GM19438 (cell line): ENCODE data around the gene ZMIZ1.
"Not testable (repeated sequence)": the region's sequence is repeated elsewhere in the genome, so short reads cannot be mapped to it uniquely, and the experiment has no call there.

ENCODE experiments used
- ATAC-seq: cut with Tn5 transposase; IDR thresholded peaks from one replicate; pipeline ENCODE4 v1.9.1; 2021; ENCODE audit warnings: low read depth; ENCODE audit not compliant: unreplicated experiment

ZMIZ1 gene

GRCh38 chr10:79268742-79269141 is 200.0 kb downstream of the ZMIZ1 start:
- no peak for ATAC-seq

- no peak for ATAC-seq
Observed at GRCh38 chr10:79269443-79269842, 200.7 kb downstream of the ZMIZ1 start.

GRCh38 chr10:79269969-79270368 is 201.2 kb downstream of the ZMIZ1 start:
- ATAC-seq = no peak

- ATAC-seq = no peak
Observed at GRCh38 chr10:79270466-79271246, 201.9 kb downstream of the ZMIZ1 start.

- ATAC-seq = no peak
Observed at GRCh38 chr10:79272353-79272752, 203.6 kb downstream of the ZMIZ1 start.

- ATAC-seq = no peak
Observed at GRCh38 chr10:79273604-79274003, 204.8 kb downstream of the ZMIZ1 start.

GRCh38 chr10:79274279-79275104 is 205.7 kb downstream of the ZMIZ1 start:
- ATAC-seq = no peak

- ATAC-seq = no peak
Observed at GRCh38 chr10:79275105-79275430, 206.3 kb downstream of the ZMIZ1 start.

- ATAC-seq = no peak
Observed at GRCh38 chr10:79275431-79275851, 206.7 kb downstream of the ZMIZ1 start.

- ATAC-seq = no peak
Observed at GRCh38 chr10:79277579-79278269, 209.0 kb downstream of the ZMIZ1 start.

GRCh38 chr10:79279047-79279446 is 210.3 kb downstream of the ZMIZ1 start:
- not testable (repeated sequence) for ATAC-seq

GRCh38 chr10:79280956-79281355 is 212.2 kb downstream of the ZMIZ1 start:
- no peak for ATAC-seq

GRCh38 chr10:79282388-79282787 is 213.6 kb downstream of the ZMIZ1 start:
- no peak for ATAC-seq

GRCh38 chr10:79283616-79284015 is 214.8 kb downstream of the ZMIZ1 start:
- no peak for ATAC-seq

- ATAC-seq = no peak
Observed at GRCh38 chr10:79284158-79284871, 215.5 kb downstream of the ZMIZ1 start.

- peak; percentile 27 for ATAC-seq
Observed at GRCh38 chr10:79285315-79286197, 216.8 kb downstream of the ZMIZ1 start.

- ATAC-seq = peak; percentile 88
Observed at GRCh38 chr10:79286318-79286951, 217.7 kb downstream of the ZMIZ1 start.

- ATAC-seq = no peak
Observed at GRCh38 chr10:79287973-79288723, 219.4 kb downstream of the ZMIZ1 start.
